ENCODE measurements around the gene PPARD. TPM values are rescaled to one million over a fixed set of nuclear protein-coding genes. Genes with fewer than 3 reads are reported as not detected.
"Not testable (repeated sequence)": the region's sequence is repeated elsewhere in the genome, so short reads cannot be mapped to it uniquely, and the experiment has no call there.

The PPARD gene
- total RNA-seq, 4 donors from 2014 or later, result 10.3 to 16.0 (median 13.3) TPM

GRCh38 chr6:35328108-35328723 is 14.1 kb upstream of the PPARD start:
- TF ChIP-seq POLR2A (IDR thresholded peaks at IDR 0.05) (no peak), POLR2AphosphoS5 (IDR thresholded peaks at IDR 0.05) (no peak), CTCF (IDR thresholded peaks at IDR 0.05) (no peak), EP300 (IDR thresholded peaks at IDR 0.05) (no peak)
- no peak overlapping the region for H3K27ac ChIP-seq
- H3K4me3 ChIP-seq, result no peak overlapping the region
- no peaks in the 10 kb centered on the region for H3K36me3 ChIP-seq
- H3K27me3 ChIP-seq, result peaks cover 22% of the 10 kb centered on the region
- 100% methylated on average over 1 of the region's 1 CpG; no CpG with 5 or more reads in 1 of the 2 donors for WGBS, 2 donors (ENCODE audit: low coverage in 1 of 2)
- no peaks in the 10 kb centered on the region for H3K4me1 ChIP-seq
- H3K9me3 ChIP-seq, result no peaks in the 10 kb centered on the region
- no peak for ATAC-seq

- ATAC-seq, H3K27ac ChIP-seq, H3K36me3 ChIP-seq, H3K4me1 ChIP-seq, H3K4me3 ChIP-seq, H3K9me3 ChIP-seq: not testable (repeated sequence)
- peaks cover 22% of the 10 kb centered on the region for H3K27me3 ChIP-seq
- 60 to 94% methylated on average over 1 to 8 of the region's 8 CpGs for WGBS, 2 donors (ENCODE audit: low coverage in 1 of 2)
Measured at GRCh38 chr6:35328965-35329364, 13.4 kb upstream of the PPARD start.

GRCh38 chr6:35330541-35331119 is 11.7 kb upstream of the PPARD start:
- Histone ChIP-seq H3K27me3 (peaks cover 22% of the 10 kb centered on the region), H3K4me3 (no peak overlapping the region), H3K27ac (no peak overlapping the region), H3K9me3 (no peaks in the 10 kb centered on the region), H3K4me1 (no peaks in the 10 kb centered on the region), H3K36me3 (no peaks in the 10 kb centered on the region)
- ATAC-seq, result no peak
- TF ChIP-seq EP300 (IDR thresholded peaks at IDR 0.05) (no peak), POLR2A (IDR thresholded peaks at IDR 0.05) (no peak), POLR2AphosphoS5 (IDR thresholded peaks at IDR 0.05) (no peak)
- 95 to 99% methylated on average over 9 of the region's 9 CpGs for WGBS, 2 donors (ENCODE audit: low coverage in 1 of 2)

GRCh38 chr6:35332074-35332887 is 10.1 kb upstream of the PPARD start:
- H3K9me3 ChIP-seq, H3K4me1 ChIP-seq, H3K36me3 ChIP-seq, H3K4me3 ChIP-seq, ATAC-seq, H3K27ac ChIP-seq: not testable (repeated sequence)
- peaks cover 22% of the 10 kb centered on the region for H3K27me3 ChIP-seq
- WGBS, 2 donors (ENCODE audit: low coverage in 1 of 2), result 55% methylated on average over 2 of the region's 9 CpGs; no CpG with 5 or more reads in 1 of the 2 donors

- no peaks in the 10 kb centered on the region for H3K9me3 ChIP-seq
- TF ChIP-seq POLR2A (IDR thresholded peaks at IDR 0.05), result no peak
- no peak for TF ChIP-seq EP300 (IDR thresholded peaks at IDR 0.05)
- no peak for TF ChIP-seq POLR2AphosphoS5 (IDR thresholded peaks at IDR 0.05)
- no peak for TF ChIP-seq CTCF (IDR thresholded peaks at IDR 0.05)
- ATAC-seq, result no peak
- 80 to 90% methylated on average over 5 to 7 of the region's 13 CpGs for WGBS, 2 donors (ENCODE audit: low coverage in 1 of 2)
- peaks cover 0 to 12% of the 10 kb centered on the region in 2 donors for H3K36me3 ChIP-seq
- H3K27me3 ChIP-seq, result no peaks in the 10 kb centered on the region
- no peak overlapping the region for H3K4me3 ChIP-seq
- H3K27ac ChIP-seq, result no peak overlapping the region
- peaks cover 0 to 34% (median 8%) of the 10 kb centered on the region in 3 donors for H3K4me1 ChIP-seq
Measured at GRCh38 chr6:35341557-35341956, 801 bp upstream of the PPARD start.

GRCh38 chr6:35343092-35343834 is 905 bp downstream of the PPARD start:
- H3K4me1 ChIP-seq, result peaks cover 0 to 42% (median 8%) of the 10 kb centered on the region in 3 donors
- H3K9me3 ChIP-seq, result no peaks in the 10 kb centered on the region
- H3K36me3 ChIP-seq, result peaks cover 0 to 29% of the 10 kb centered on the region in 2 donors
- ATAC-seq, result no peak
- peak overlapping the region; percentile 61 to 84 for H3K4me3 ChIP-seq
- WGBS, 2 donors (ENCODE audit: low coverage in 1 of 2), result 10 to 16% methylated on average over 11 to 13 of the region's 13 CpGs
- H3K27me3 ChIP-seq, result no peaks in the 10 kb centered on the region
- H3K27ac ChIP-seq, result peak overlapping the region; percentile 60 to 95 (median 92)
- TF ChIP-seq CTCF (IDR thresholded peaks at IDR 0.05) (no peak), POLR2A (IDR thresholded peaks at IDR 0.05) (no peak), EP300 (IDR thresholded peaks at IDR 0.05) (no peak), POLR2AphosphoS5 (IDR thresholded peaks at IDR 0.05) (peak; percentile 36)

Data from gastroesophageal sphincter (tissue), 4 donors.